Smooth muscle cell (in vitro differentiated cells): ENCODE results near the gene SLC8A1. TPM values are rescaled to one million over a fixed set of nuclear protein-coding genes. Genes with fewer than 3 reads are reported as not detected.

ENCODE experiments used
- DNase-seq: peaks from one replicate; lab custom pipeline; 2025; ENCODE audit not compliant: unreplicated experiment; lab: John Stamatoyannopoulos, UW
- H2AFZ ChIP-seq: fragments of 200-600 bp; sonication (generic); 2 replicates; pipeline ENCODE4 v1.6.0; 2016; ENCODE audit warnings: antibody characterized with exemption, low read depth, mild to moderate bottlenecking
- H3F3A ChIP-seq: fragments of 200-600 bp; sonication (generic); 2 replicates; pipeline ENCODE4 v1.6.0; 2017; ENCODE audit warnings: antibody characterized with exemption, low read depth
- H3K27ac ChIP-seq: fragments of 200-600 bp; sonication (generic); 2 replicates; pipeline ENCODE4 v1.5.1; 2016; ENCODE audit warnings: low read depth, mild to moderate bottlenecking
- H3K27me3 ChIP-seq: fragments of 200-600 bp; sonication (generic); 2 replicates; pipeline ENCODE4 v1.6.1; 2016; ENCODE audit warnings: low read depth, mild to moderate bottlenecking
- H3K36me3 ChIP-seq: fragments of 200-600 bp; sonication (generic); 2 replicates; pipeline ENCODE4 v1.5.1; 2016; ENCODE audit warnings: low read depth
- H3K4me1 ChIP-seq: fragments of 200-600 bp; sonication (generic); 2 replicates; pipeline ENCODE4 v1.5.1; 2016; ENCODE audit warnings: low read depth
- H3K4me2 ChIP-seq: fragments of 200-600 bp; sonication (generic); 2 replicates; pipeline ENCODE4 v1.6.0; 2016; ENCODE audit warnings: mild to moderate bottlenecking
- H3K4me3 ChIP-seq: fragments of 200-600 bp; sonication (generic); 2 replicates; pipeline ENCODE4 v1.5.1; 2016; ENCODE audit warnings: mild to moderate bottlenecking
- H3K79me2 ChIP-seq: fragments of 200-600 bp; sonication (generic); 2 replicates; pipeline ENCODE4 v1.6.0; 2016; ENCODE audit warnings: low read depth, mild to moderate bottlenecking
- H3K9ac ChIP-seq: fragments of 200-600 bp; sonication (generic); 2 replicates; pipeline ENCODE4 v1.6.0; 2016; ENCODE audit warnings: low read depth
- H3K9me3 ChIP-seq: fragments of 200-600 bp; sonication (generic); replicated peaks from 2 replicates; pipeline ENCODE4 v1.5.1; 2016; ENCODE audit warnings: low read depth
- H4K20me1 ChIP-seq: fragments of 200-600 bp; sonication (generic); 2 replicates; pipeline ENCODE4 v1.6.0; 2016; ENCODE audit warnings: low read depth
- CTCF ChIP-seq: fragments of 200-600 bp; sonication (generic); IDR thresholded peaks from 2 replicates; pipeline ENCODE4 v1.5.1; 2017; ENCODE audit warnings: borderline replicate concordance, mild to moderate bottlenecking, antibody characterized with exemption; ENCODE audit not compliant: insufficient read depth, poor library complexity, severe bottlenecking
- WGBS: methylation state at CpG from one replicate; pipeline ENCODE4 v1.1.7; 2016; ENCODE audit warnings: low lambda C conversion rate; 5-methylcytosine and 5-hydroxymethylcytosine counted together
- polyA plus RNA-seq: library from polyadenylated mRNA; unstranded; fragments of >200 nt; fragmentation: Nextera tagmentation; extraction: Ambion mirVana; gene quantifications from 2 replicates; pipeline ENCODE4 v1.2.1, GENCODE V29; 2016
- total RNA-seq: library from RNA; depleted of rRNA; stranded (reverse); fragments of >200 nt; gene quantifications from 2 replicates; pipeline ENCODE4 v1.2.3, GENCODE V29; 2014

The SLC8A1 gene
- total and polyA plus RNA-seq, 2 experiments from 2014 or later: 1.1 to 5.3 TPM

- Histone ChIP-seq H3K79me2 (no peaks in the 10 kb centered on the region), H3K36me3 (no peaks in the 10 kb centered on the region), H3K27ac (peak overlapping the region; percentile 97), H3K9ac (peak overlapping the region; percentile 87), H3K27me3 (no peaks in the 10 kb centered on the region), H3K4me3 (peak overlapping the region; percentile 11), H3K4me1 (peaks cover 30% of the 10 kb centered on the region), H3K9me3 (no peaks in the 10 kb centered on the region), H4K20me1 (no peaks in the 10 kb centered on the region), H3K4me2 (peak overlapping the region; percentile 80), H2AFZ (peak overlapping the region; percentile 26), H3F3A (peaks cover 27% of the 10 kb centered on the region)
- 24% methylated on average over 4 of the region's 4 CpGs for WGBS
- no peak for TF ChIP-seq CTCF
- DNase-seq: peak; percentile 1
Observed at GRCh38 chr2:40371525-40372282, 80.2 kb downstream of the SLC8A1 start.

GRCh38 chr2:40370007-40370395 is 81.9 kb downstream of the SLC8A1 start:
- H4K20me1 ChIP-seq: no peaks in the 10 kb centered on the region
- no peak overlapping the region for H3K4me3 ChIP-seq
- peaks cover 27% of the 10 kb centered on the region for H3F3A ChIP-seq
- WGBS: 23% methylated on average over 2 of the region's 2 CpGs
- peak overlapping the region; percentile 80 for H3K4me2 ChIP-seq
- no peak for DNase-seq
- no peaks in the 10 kb centered on the region for H3K79me2 ChIP-seq
- H2AFZ ChIP-seq: peak overlapping the region; percentile 59
- H3K9me3 ChIP-seq: no peaks in the 10 kb centered on the region
- H3K36me3 ChIP-seq: no peaks in the 10 kb centered on the region
- TF ChIP-seq CTCF: no peak
- H3K4me1 ChIP-seq: peaks cover 30% of the 10 kb centered on the region
- H3K27ac ChIP-seq: peak overlapping the region; percentile 97
- no peaks in the 10 kb centered on the region for H3K27me3 ChIP-seq
- H3K9ac ChIP-seq: peak overlapping the region; percentile 82

- peak overlapping the region; percentile 33 for H3K4me2 ChIP-seq
- 77% methylated on average over 3 of the region's 3 CpGs for WGBS
- H3K79me2 ChIP-seq: no peaks in the 10 kb centered on the region
- no peaks in the 10 kb centered on the region for H3K9me3 ChIP-seq
- peak overlapping the region; percentile 82 for H3K9ac ChIP-seq
- no peaks in the 10 kb centered on the region for H4K20me1 ChIP-seq
- H3K27ac ChIP-seq: peak overlapping the region; percentile 97
- peaks cover 27% of the 10 kb centered on the region for H3F3A ChIP-seq
- H2AFZ ChIP-seq: peak overlapping the region; percentile 64
- H3K4me3 ChIP-seq: no peak overlapping the region
- H3K27me3 ChIP-seq: no peaks in the 10 kb centered on the region
- peaks cover 30% of the 10 kb centered on the region for H3K4me1 ChIP-seq
- H3K36me3 ChIP-seq: no peaks in the 10 kb centered on the region
- no peak for TF ChIP-seq CTCF
- no peak for DNase-seq
Observed at GRCh38 chr2:40369267-40370006, 82.5 kb downstream of the SLC8A1 start.
